Measurements from ENCODE around the gene SEC14L2.
A peak's percentile ranks its signal among the peaks of the same experiment; 100 is the strongest.

SEC14L2 gene

DNA sequence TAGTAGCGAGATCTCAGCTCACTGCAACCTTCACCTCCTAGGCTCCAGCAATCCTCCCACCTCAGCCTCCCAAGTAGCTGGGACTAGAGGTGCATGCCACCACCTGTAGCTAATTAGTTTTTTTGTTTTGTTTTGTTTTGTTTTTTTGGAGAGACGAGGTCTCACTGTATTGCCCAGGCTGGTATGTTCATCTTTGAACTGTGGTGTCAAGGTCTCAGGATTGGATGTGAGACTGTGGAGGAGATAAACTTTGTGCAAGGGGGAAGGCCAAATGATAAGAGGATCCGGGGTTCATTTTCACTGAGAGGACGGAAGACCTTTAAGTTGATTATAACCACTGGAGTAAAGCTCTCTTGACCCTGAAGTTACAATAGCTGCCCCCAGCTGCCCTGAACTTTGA, 8.9 kb downstream of the SEC14L2 start:
- DNase-seq (ENCODE audit: low spot score) = no peak

DNA sequence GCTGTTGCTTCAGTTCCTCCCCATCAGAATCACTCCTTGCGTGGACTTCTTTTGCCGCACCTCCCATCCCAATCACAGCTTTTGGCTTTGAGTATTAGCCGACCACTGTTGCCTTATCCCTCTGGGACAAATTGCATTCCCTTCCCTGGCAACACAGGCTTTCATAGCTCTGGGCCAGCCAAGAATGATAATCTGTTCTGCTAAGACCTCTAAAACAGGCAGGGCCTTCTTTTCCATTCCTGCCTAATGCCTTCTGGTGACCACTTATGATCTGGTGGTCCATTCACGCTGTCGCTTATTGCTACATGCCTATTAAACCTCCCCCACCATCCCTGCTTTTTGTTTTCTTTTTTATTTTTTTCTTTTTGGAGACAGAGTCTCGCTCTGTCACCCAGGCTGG, 9.6 kb downstream of the SEC14L2 start:
- no peak for DNase-seq (ENCODE audit: low spot score)

DNA sequence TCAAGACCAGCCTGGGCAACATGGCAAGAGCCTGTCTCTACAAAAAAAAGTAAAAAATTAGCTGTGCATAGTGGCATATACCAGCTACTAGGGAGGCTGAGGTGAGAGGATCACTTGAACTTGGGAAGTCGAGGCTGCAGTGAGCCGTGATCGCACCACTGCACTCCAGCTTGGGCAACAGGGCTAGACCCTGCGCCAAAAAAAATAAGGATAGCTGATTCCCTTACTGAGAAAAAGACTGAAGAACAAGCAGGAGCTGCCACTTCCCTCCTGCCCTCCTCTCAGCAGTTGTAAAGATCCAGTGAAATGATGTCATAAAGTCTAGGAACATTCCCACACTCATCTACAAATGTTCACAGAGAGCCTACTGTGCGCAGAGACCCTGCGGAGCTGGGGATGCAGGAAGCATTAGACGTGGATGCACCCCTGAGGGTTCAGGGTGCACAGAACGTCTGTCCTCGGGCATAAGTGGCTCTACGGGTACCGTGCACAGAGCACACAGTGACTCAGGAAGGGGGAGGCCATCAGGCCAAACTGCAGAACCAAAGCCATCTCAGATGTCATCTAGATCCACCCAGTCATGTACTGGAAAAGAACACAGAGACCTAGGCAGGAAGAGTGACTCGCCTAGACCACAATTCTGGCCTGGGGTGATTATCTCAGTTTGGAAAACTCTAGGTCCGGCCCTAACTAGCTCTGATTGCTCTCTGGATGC, 11.7 kb downstream of the SEC14L2 start:
- no peak for DNase-seq (ENCODE audit: low spot score)

DNA sequence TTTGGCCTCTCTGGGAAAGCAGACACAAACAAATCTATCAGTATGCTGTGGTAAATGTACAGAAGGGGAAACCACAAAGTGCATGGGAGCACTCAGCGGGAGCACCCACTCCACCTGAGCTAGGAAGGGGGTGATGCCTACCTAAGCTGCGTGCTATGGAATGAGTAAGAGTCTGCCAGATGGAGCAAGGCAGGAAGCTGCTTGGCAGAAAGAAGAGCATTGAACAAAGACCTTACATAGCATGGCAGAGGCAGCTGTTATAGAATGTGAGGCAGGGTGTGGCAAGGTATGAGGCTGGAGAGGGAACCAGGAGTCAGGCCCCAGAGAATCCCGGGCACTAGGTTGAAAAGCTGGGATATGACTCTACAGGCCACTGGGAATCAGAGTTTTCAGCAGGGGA, 15.0 kb downstream of the SEC14L2 start:
- DNase-seq (ENCODE audit: low spot score) = no peak

DNA sequence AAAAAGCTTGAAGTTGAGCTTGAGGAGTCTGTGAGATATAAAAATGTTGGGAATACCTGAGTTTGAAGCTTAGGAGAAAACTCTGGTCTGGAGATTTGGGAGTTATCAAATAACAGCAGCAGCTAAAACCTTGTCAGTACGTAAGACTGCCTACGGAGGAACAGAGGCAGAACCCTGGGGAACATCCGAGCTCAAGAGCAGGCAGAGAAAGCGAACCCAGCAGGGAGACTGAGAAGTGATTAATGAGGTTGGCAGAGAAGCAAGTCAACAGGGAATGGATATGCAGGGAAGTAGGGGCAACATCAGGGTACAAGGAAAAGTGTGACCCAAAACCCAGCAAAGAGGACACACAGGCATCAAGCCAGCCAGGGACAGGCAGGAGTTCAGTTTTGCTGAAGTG, 16.2 kb downstream of the SEC14L2 start:
- DNase-seq (ENCODE audit: low spot score) = no peak

DNA sequence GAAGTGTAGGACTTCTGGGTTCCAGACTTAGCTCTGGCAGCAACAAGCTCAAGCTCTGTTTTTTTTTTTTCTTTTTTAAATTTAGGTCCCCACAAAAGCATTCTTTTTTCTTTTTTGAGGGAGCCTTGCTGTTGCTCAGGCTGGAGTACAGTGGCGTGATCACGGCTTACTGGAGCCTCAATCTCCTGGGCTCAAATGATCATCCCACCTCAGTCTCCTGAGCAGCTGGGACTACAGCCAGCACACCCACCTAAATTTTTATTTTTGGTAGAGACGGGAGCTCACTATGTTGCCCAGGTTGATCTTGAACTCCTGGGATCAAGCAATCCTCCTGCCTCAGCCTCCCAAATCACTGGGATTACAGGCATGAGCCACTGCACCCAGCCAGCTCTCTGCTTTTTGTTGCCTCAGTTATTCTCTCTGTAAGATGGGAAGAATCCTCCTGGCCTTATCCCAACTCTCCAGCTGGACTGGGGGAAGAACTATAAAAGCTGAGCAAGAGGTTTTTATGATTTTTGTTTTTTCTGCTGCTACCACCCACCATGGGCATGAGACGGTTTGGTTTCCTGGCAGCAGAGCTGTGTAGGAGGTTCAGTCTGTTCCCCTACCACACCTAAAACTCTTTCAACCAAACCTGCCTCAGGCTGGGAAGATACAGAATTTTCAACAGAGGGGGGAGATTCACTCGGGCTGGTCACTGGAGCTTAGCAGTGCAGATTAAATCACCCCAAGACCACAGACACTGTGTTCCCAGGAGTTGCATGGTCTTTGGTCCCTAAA, 17.1 kb downstream of the SEC14L2 start:
- no peak for DNase-seq (ENCODE audit: low spot score)

DNA sequence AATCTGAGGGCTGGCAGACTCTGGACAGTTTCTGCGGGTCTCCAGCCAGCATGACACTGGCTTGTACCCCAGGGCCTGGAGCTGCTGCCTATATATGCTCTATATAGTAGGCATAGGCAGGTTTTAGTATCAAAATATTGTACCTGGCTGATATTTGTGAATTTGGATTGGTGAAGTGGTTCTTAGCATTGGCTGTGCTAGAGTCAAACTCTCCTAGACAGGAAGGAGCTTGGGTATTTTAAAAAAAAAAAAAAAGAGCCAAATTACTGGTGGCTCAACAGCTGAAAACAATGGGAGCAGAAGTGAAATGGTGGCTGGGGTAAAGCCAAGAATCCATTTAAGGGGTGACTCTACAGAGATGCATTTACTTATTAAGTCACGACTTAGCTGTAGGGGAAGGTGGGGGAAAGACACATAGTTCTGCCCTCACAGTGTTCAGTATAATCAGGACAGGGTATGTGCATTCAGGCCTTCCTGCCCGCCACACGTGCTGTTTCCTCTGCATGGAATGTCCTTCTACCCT, 17.8 kb downstream of the SEC14L2 start:
- DNase-seq (ENCODE audit: low spot score) = no peak

DNA sequence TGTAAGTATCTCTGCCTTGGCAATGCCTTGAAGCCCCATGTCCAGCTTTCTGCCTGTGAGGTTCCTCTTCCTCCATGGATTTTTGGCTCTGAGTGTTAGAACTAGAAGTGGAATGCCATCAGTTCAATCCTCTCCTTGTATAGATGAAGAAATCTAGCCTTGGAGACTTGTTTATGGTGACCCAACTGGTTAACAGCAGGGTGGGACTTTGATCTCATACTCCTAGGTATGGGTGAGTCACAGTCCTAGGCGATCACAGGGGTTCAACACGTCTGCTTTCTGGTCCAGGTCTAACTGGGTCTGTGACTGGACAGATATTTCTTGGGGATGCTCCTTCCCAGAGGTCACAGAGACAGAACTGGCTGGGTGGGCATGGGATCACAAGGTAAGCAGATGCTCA, 19.6 kb downstream of the SEC14L2 start:
- no peak for DNase-seq (ENCODE audit: low spot score)

DNA sequence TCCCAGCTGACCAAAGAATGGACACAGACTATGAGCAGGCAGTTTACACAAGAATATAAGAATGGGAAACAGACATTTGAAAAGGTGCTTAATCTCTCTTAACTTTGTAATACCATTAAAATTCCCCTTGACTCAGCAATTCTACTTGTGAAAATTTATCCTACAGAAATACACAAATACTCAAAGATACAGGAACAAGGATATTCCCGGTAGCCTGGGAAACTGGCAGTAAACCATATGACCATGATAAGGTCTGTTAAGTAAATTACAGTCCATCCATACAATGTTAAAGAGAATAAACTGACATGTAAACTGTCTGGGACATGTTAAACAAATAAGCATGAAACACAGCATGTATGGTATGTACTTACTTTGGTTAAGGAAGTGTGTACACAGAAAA, 20.0 kb downstream of the SEC14L2 start:
- DNase-seq (ENCODE audit: low spot score) = no peak

DNA sequence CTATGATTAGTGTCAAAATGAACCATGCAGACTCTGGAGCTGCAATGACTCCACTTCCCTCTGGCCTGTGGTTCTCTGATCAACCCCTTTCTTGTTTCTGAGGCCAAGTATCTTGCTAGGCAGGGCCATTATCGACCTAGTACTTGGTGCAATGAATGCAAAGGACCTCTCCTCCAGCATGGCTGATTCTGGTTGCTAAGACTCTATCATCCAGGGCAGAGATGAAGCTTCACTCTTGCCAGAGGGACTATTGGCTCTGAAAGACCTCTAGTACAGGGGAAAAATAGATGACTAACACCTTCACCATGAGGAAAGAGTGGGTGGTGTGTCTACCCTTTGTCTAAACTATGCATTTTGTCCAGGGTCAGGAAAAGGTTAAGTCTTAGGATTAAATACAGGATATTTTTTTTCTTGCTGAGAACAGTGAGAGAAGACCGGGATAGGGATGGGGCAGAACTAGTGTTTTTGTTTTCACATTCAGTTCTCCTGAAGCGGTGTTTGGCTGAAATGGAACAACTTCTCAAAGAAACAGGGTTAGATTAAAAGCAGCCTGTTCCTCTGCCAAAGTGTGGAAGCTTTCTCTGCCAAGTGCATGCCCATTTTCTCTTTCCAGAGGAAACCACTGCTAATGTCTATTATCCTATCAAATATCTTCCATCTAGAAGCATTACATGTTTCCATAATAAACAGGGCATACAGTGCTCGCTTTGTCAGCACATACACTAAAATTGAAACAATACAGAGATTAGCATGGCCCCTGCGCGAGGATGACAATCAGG, 23.7 kb downstream of the SEC14L2 start:
- no peak for DNase-seq (ENCODE audit: low spot score)

DNA sequence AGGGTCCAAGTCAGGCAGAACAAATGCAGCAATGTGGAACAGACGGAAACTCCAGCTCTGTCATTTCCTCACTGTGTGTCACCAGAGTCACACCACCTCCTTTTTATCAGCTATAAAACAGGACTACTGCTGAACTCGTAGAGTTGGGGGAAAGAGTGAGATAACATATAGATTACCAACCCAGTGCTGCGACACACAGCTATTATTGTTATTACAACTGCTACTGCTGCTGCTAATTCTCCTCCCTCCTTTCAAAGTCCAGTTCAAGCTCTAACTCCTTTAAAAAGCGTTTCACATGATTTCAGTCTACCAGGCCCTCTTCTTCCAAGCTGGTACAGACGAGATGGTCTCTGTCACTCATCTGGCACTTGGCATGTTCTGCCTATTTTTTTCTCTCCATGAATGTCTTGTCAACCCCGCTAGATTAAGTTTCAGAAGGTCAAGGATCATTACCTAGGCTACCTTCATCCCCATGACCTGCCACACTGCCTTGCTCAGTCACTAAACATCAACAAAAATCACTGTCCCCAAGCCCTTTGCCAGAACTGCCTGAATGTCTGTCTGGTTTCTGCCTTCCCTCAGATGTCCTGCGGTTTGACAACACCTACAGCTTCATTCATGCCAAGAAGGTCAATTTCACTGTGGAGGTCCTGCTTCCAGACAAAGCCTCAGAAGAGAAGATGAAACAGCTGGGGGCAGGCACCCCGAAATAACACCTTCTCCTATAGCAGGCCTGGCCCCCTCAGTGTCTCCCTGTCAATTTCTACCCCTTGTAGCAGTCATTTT, 25.1 kb downstream of the SEC14L2 start:
- no peak for DNase-seq (ENCODE audit: low spot score)

DNA sequence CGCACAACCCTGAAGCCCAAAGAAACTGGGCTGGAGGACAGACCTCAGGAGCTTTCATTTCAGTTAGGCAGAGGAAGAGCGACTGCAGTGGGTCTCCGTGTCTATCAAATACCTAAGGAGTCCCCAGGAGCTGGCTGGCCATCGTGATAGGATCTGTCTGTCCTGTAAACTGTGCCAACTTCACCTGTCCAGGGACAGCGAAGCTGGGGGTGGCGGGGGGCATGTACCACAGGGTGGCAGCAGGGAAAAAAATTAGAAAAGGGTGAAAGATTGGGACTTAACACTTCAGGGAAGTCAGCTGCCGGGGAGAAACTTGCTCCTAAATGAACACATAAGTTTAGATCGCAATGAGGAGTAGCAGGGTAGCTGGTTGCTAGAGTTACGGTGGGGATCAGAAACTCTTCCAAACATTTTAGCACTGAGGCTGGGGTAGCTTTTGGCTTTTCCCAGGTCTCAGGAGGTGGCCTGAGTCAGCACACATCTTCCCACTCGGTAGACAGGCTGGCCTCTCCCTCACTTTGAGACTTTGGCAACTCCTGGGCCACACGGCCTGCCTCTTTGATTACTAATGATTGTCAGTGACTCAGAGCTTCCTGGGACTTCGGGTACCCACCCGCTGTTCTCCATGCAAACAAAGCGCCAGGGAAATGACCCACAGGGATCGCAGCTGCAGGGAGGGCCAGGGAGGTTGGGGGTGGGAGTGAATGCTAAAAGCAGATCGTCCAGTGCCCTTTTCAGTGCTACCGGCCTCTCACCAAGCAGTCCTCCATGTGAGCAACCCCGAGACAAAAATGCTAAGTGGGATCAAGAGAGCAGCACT, 25.9 kb downstream of the SEC14L2 start:
- no peak for DNase-seq (ENCODE audit: low spot score)

DNA sequence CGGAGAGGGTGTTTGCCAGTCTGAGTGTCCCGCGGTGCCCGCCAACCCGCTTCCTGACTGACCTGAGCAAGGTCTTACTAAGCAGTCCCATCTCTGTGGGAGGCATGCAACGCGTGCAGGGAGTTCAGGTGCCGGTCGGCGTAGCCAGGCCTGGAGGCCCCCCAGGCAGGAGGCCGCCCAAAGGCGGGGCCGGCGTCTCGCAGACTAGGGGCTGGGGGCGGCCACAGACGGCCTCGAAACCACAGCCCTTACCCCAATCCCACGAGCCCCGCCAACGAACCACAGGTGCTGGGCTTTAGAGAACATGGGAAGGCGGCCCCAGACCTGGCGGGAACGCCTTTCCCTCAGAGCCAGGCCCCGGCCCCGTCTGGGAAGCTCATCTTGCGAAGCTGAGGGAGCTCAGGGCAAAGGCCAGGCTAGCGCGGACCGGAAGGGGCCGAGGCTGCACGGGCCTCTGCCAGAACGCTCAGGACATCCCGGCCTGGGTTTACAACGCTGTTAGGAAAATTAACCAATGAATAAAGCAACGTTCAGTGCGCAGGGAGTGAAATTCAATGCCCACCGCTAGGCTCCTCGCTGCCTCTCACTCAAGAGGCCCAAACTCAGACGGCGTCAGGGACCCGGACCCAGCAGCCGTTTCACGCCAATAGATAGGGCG, 26.6 kb downstream of the SEC14L2 start:
- DNase-seq (ENCODE audit: low spot score) = peak; percentile 65

DNA sequence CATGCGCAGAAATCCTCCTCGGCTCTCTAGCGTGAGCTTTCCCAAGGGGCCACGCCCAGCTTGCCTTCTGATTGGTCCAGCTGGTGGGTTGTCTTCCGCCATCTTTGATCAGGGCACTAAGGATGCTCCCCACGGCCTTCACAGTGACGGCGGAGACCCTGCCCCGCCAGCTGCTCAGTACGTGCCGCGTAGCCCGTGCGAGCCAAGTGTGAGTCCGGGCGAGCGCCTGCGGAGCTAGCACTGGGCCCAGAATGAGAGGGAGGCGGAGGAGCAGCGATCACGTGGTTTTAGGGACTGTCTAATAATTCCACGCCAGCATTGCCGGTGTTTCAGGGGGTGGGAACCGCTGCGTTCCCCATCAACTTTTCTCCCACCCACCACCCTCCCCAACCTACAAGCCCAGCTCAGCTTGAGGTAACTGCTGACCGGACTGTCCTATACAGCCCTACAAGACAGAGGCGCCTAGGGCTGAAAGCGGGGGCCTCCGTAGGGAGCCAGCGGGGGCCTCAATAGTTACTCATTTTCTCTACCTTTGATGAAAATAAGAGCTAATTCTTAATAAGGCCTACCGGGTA, 27.2 kb downstream of the SEC14L2 start:
- DNase-seq (ENCODE audit: low spot score) = peak; percentile 96

DNA sequence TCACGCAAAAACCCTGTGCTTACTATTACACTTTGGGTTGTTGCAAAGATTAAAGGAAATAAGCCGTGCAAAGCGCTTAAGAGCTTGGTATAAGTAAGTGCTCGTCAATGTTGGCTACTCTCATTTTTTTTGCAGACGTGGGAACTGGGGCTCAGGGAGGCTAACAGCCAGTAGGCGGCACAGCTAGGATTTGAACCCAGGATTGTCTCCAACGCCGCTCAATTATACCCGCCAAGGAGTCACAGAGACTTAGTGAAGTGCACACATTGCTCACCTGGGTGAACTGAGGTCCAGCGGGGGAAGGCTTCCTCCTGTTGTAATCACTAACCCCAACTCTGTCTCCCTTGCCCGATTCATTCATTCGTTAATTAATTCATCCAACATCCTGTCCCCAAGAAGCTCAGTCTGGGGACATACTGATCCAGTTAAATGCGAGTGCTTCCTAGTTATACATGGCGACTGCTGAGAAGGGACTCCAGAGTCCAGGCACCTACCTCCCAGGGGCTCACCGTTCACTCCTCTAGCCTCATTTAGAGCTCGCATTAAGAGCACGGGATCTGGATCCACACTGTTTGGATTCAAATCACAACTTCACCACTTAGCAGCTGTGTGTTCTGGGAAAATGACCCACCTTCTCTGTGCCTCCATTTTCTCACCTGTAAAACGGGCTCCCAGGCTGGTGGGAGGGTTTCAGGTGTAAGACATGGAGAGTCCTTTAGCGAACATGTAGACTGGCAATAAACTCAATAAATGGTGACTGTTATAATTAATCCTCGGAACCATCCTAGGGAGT, 27.9 kb downstream of the SEC14L2 start:
- no peak for DNase-seq (ENCODE audit: low spot score)

DNA sequence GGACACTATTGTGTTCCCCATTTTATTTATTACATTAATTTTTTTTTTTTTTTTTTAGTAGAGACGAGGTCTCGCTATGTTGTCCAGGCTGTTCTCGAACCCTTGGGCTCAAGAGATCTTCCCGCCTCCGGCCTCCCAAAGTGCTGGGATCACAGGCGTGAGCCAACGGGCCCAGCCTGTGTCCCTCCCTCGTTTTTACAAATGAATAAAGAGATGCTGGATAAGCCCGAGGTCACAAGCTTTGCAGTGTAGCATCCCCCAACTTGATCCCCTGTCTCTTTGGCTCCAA, 28.5 kb downstream of the SEC14L2 start:
- no peak for DNase-seq (ENCODE audit: low spot score)

DNA sequence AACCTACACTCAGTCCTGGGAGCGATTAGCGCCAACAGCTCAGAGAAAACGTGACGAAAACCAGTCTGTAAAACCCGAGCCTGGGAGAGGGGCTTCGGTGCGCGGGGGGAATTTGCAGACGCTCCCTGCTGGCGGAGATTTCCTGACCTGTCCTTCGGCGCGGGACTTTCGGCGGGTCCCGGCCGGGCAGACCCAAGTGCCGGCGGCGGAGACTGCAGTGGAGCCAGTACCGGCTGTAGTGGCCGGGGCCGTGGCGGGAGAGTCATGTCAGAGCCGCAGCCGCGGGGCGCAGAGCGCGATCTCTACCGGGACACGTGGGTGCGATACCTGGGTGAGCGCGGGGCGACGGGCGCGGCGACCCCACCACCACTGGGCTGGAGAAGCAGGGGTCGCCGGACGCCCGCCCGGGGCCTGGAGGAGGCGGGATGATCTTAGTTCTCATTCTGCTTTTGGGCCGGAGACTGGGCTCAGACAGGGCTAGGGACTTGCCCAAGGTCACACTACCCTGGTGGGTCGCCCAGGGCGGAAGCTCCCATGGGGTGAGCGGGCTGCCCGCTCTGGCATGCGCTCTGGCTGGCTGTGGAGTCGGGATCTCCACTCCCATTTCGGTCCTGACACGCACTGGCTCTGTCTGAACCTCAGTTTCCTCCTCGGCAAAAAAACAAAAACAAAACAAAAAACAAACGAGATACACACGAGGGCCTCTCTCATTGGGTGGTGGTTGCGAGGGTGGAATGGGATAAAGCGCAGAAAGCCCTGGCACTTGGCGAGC, 29.0 kb downstream of the SEC14L2 start, which contains the start of gene MTFP1:
Gene MTFP1 (plus strand): TSS at position 153 of the 772 bp plus-strand sequence. CDS start 112 bp downstream, at position 265.
- DNase-seq (ENCODE audit: low spot score) = peak; percentile 75
